HG03064 (cell line): Measurements from ENCODE around the gene KRTAP10-5.

Source experiments
- ATAC-seq: cut with Tn5 transposase; IDR thresholded peaks from one replicate; pipeline ENCODE4 v1.9.1; 2021; ENCODE audit warnings: low read depth; ENCODE audit not compliant: unreplicated experiment

The KRTAP10-5 gene

GRCh38 chr21:44532712-44533111 is 47.7 kb downstream of the KRTAP10-5 start:
- no peak for ATAC-seq

- no peak for ATAC-seq
Observed at GRCh38 chr21:44531606-44532564, 48.5 kb downstream of the KRTAP10-5 start.

DNA sequence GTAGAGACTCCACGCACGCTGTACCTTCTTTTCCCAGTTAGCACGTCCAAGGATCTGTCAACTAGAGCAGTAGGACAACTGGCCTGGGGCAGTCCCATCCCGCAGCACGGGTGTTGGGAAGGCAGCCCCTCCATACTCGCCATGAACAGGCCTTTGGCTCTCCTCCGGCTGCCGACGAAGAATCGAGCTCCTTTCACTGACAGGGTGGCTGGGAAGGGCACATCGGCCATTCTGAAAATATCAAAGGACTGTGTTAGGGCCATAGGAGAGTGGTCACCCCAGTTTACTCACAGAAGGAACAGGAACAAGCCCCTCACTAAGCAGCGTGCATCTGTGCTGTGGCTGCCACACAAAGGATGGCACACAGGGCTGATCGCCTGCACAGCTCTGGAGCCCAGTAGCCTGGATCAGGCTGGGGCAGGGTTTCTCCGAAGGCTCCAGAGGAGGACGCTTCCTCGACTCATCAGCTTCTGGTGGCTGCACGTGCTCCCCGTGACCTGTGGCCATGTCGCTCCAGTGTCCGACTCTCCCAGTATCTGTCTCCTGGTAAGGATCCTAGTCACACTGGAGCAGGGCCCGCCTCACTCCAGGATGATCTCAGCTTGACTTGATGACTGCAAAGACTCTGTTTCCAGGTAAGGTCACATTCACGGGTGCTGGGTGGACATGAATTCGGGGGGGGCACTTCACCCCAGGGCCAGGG is 49.4 kb downstream of the KRTAP10-5 start:
- no peak for ATAC-seq

DNA sequence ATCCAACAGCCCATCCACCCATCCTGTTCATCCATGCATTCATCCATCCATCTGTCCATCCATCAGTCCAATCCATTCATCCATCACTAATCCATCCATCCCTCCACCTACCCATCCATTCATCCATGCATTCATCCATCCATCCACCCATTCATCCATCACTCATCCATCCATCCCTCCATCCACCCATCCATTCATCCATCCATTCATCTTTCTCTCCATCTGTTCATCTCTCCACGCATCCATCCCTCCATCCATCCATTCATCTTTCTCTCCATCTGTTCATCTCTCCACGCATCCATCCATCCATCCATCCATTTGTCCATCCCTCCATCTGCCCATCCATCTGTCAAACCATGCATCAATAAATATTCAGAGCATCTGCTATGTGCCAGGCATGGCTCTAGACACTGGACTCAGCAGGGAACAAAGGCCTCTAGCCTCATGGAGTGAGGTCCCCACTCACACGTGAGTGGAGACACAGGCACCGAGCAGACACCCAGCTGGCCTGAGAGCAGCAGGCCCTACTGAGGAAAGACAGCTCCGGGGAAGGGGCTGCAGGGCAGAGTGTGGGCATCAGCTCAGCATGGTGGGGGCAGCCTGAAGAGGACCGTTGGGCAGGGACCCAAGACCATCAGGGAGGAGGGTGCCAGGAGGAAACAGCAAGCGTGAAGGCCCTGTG is 50.0 kb downstream of the KRTAP10-5 start:
- no peak for ATAC-seq

DNA sequence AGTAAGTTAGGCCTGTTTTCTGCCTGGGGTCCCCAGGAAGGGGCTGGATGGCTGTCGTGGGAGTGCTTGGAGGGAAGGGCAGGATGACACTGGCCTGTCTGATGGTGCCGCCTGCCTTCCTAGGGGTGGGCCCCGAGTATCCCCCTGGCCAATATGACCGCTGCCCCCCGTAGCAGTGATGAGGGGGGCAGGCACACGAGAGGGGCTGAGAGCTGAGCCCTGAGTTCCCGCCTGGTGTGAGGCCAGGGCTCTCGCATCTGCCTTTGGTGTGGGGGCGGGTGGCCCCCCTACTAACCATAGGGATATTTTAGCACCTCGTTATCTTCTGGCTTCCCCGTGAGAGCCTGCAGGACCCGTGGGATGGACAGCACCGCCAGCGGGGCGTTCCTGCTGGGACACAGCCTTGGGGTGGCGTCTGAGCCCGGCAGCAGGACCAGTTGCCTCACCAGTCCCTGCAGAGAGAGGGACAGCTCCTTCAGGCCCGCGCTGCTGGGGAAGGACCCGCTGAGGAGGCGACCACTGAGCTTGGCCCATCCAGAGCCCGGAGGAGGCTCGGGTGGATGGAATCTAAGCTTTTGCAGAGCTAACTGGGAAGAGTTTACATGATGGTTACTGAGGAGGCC is 50.8 kb downstream of the KRTAP10-5 start:
- ATAC-seq = no peak
